ENCODE measurements around the gene CAB39L.

The CAB39L gene

GRCh38 chr13:49307365-49307764, 136.5 kb downstream of the CAB39L start:
- no peaks in the 10 kb centered on the region for H3K79me1 ChIP-seq (ENCODE audit: low read depth, low read length)
- H4K8ac ChIP-seq (ENCODE audit: low read depth, low read length), result no peak overlapping the region
- H2AK5ac ChIP-seq (ENCODE audit: low read depth, low read length), result no peak overlapping the region
- H2BK12ac ChIP-seq (ENCODE audit: low read length), result no peak overlapping the region
- no peak overlapping the region for H3K18ac ChIP-seq (ENCODE audit: low read length)
- no peaks in the 10 kb centered on the region for H3K4me1 ChIP-seq (ENCODE audit: control insufficient read depth in 2 of 2, insufficient read depth in 1 of 2, low read depth in 1 of 2, low read length in 2 of 2)
- H3K23ac ChIP-seq (ENCODE audit: low read depth, low read length, poor library complexity), result no peak overlapping the region
- H2BK120ac ChIP-seq (ENCODE audit: low read depth, low read length), result no peak overlapping the region
- H3K36me3 ChIP-seq (replicated peaks in 1 of 2; ENCODE audit: control insufficient read depth in 2 of 2, insufficient read depth in 2 of 2, low read length in 2 of 2), result peaks cover 0 to 4% of the 10 kb centered on the region in 2 donors
- no peaks in the 10 kb centered on the region for H3K27me3 ChIP-seq (ENCODE audit: control insufficient read depth in 3 of 3, insufficient read depth in 3 of 3, low read depth in 1 of 3, low read length in 3 of 3)
- H4K91ac ChIP-seq (ENCODE audit: low read depth, low read length, poor library complexity), result no peak overlapping the region
- no peak overlapping the region for H3K9ac ChIP-seq (ENCODE audit: low read depth, low read length, poor library complexity)
- no CpG with 5 or more reads among the region's 6 CpGs for WGBS, 2 donors (ENCODE audit: extremely low coverage in 2 of 2, insufficient read length in 2 of 2, insufficient replicate concordance in 1 of 2)
- no peak overlapping the region for H2BK15ac ChIP-seq (ENCODE audit: low read length)
- H3K9me3 ChIP-seq (replicated peaks in 1 of 2; ENCODE audit: control insufficient read depth in 2 of 2, insufficient read depth in 1 of 2, low read depth in 1 of 2, low read length in 2 of 2), result no peaks in the 10 kb centered on the region
- H2BK5ac ChIP-seq (ENCODE audit: low read length), result no peak overlapping the region
- no peak overlapping the region for H2AFZ ChIP-seq (ENCODE audit: low read length)
- H3K4me2 ChIP-seq (ENCODE audit: insufficient read depth, low read length, poor library complexity, severe bottlenecking), result no peak overlapping the region
- H3K27ac ChIP-seq (replicated peaks; ENCODE audit: low read length), result no peak overlapping the region
- no peak overlapping the region for H3K14ac ChIP-seq (ENCODE audit: low read length)
- DNase-seq (ENCODE audit: low spot score), result no peak
- H3K4ac ChIP-seq (ENCODE audit: low read length), result no peak overlapping the region
- H3K4me3 ChIP-seq (ENCODE audit: low read length in 2 of 2), result no peak overlapping the region

- Histone ChIP-seq H3K9ac (ENCODE audit: low read depth, low read length, poor library complexity) (no peak overlapping the region), H2BK15ac (ENCODE audit: low read length) (no peak overlapping the region), H4K91ac (ENCODE audit: low read depth, low read length, poor library complexity) (no peak overlapping the region), H2BK120ac (ENCODE audit: low read depth, low read length) (no peak overlapping the region), H3K14ac (ENCODE audit: low read length) (no peak overlapping the region), H4K8ac (ENCODE audit: low read depth, low read length) (no peak overlapping the region), H3K4ac (ENCODE audit: low read length) (no peak overlapping the region), H3K36me3 (replicated peaks in 1 of 2; ENCODE audit: control insufficient read depth in 2 of 2, insufficient read depth in 2 of 2, low read length in 2 of 2) (peaks cover 0 to 4% of the 10 kb centered on the region in 2 donors), H3K4me3 (ENCODE audit: low read length in 2 of 2) (no peak overlapping the region), H3K4me1 (ENCODE audit: control insufficient read depth in 2 of 2, insufficient read depth in 1 of 2, low read depth in 1 of 2, low read length in 2 of 2) (peaks cover 0 to 1% of the 10 kb centered on the region in 2 donors), H3K27me3 (ENCODE audit: control insufficient read depth in 3 of 3, insufficient read depth in 3 of 3, low read depth in 1 of 3, low read length in 3 of 3) (no peaks in the 10 kb centered on the region), H3K18ac (ENCODE audit: low read length) (peak overlapping the region; percentile 67), H2BK12ac (ENCODE audit: low read length) (no peak overlapping the region), H2AK5ac (ENCODE audit: low read depth, low read length) (no peak overlapping the region), H2AFZ (ENCODE audit: low read length) (no peak overlapping the region), H3K9me3 (replicated peaks in 1 of 2; ENCODE audit: control insufficient read depth in 2 of 2, insufficient read depth in 1 of 2, low read depth in 1 of 2, low read length in 2 of 2) (no peaks in the 10 kb centered on the region), H2BK5ac (ENCODE audit: low read length) (no peak overlapping the region), H3K23ac (ENCODE audit: low read depth, low read length, poor library complexity) (no peak overlapping the region), H3K4me2 (ENCODE audit: insufficient read depth, low read length, poor library complexity, severe bottlenecking) (no peak overlapping the region), H3K27ac (replicated peaks; ENCODE audit: low read length) (no peak overlapping the region), H3K79me1 (ENCODE audit: low read depth, low read length) (no peaks in the 10 kb centered on the region)
- DNase-seq (ENCODE audit: low spot score), result no peak
- whole genome bisulfite sequencing, 2 donors (ENCODE audit: extremely low coverage in 2 of 2, insufficient read length in 2 of 2, insufficient replicate concordance in 1 of 2), result no CpG with 5 or more reads among the region's 15 CpGs
Observed at GRCh38 chr13:49305792-49306425, 138.0 kb downstream of the CAB39L start.

- Histone ChIP-seq H3K18ac (ENCODE audit: low read length) (no peak overlapping the region), H2AFZ (ENCODE audit: low read length) (no peak overlapping the region), H4K91ac (ENCODE audit: low read depth, low read length, poor library complexity) (no peak overlapping the region), H2AK5ac (ENCODE audit: low read depth, low read length) (peak overlapping the region; percentile 16), H3K4ac (ENCODE audit: low read length) (no peak overlapping the region), H3K4me1 (ENCODE audit: control insufficient read depth in 2 of 2, insufficient read depth in 1 of 2, low read depth in 1 of 2, low read length in 2 of 2) (peaks cover 0 to 1% of the 10 kb centered on the region in 2 donors), H2BK12ac (ENCODE audit: low read length) (no peak overlapping the region), H3K79me1 (ENCODE audit: low read depth, low read length) (no peaks in the 10 kb centered on the region), H3K27me3 (ENCODE audit: control insufficient read depth in 3 of 3, insufficient read depth in 3 of 3, low read depth in 1 of 3, low read length in 3 of 3) (no peaks in the 10 kb centered on the region), H3K23ac (ENCODE audit: low read depth, low read length, poor library complexity) (no peak overlapping the region), H3K36me3 (replicated peaks in 1 of 2; ENCODE audit: control insufficient read depth in 2 of 2, insufficient read depth in 2 of 2, low read length in 2 of 2) (peaks cover 0 to 3% of the 10 kb centered on the region in 2 donors), H3K4me3 (ENCODE audit: low read length in 2 of 2) (no peak overlapping the region), H2BK5ac (ENCODE audit: low read length) (no peak overlapping the region), H4K8ac (ENCODE audit: low read depth, low read length) (no peak overlapping the region), H3K14ac (ENCODE audit: low read length) (no peak overlapping the region), H2BK15ac (ENCODE audit: low read length) (no peak overlapping the region), H3K9me3 (replicated peaks in 1 of 2; ENCODE audit: control insufficient read depth in 2 of 2, insufficient read depth in 1 of 2, low read depth in 1 of 2, low read length in 2 of 2) (no peaks in the 10 kb centered on the region), H3K4me2 (ENCODE audit: insufficient read depth, low read length, poor library complexity, severe bottlenecking) (no peak overlapping the region), H3K27ac (replicated peaks; ENCODE audit: low read length) (no peak overlapping the region), H2BK120ac (ENCODE audit: low read depth, low read length) (no peak overlapping the region), H3K9ac (ENCODE audit: low read depth, low read length, poor library complexity) (no peak overlapping the region)
- no peak for DNase-seq (ENCODE audit: low spot score)
- WGBS, 2 donors (ENCODE audit: extremely low coverage in 2 of 2, insufficient read length in 2 of 2, insufficient replicate concordance in 1 of 2), result no CpG with 5 or more reads among the region's 25 CpGs
Observed at GRCh38 chr13:49304763-49305700, 138.8 kb downstream of the CAB39L start.

- WGBS, 2 donors (ENCODE audit: extremely low coverage in 2 of 2, insufficient read length in 2 of 2, insufficient replicate concordance in 1 of 2), result no CpG with 5 or more reads among the region's 12 CpGs
- no peak overlapping the region for H3K27ac ChIP-seq (replicated peaks; ENCODE audit: low read length)
- H3K9ac ChIP-seq (ENCODE audit: low read depth, low read length, poor library complexity), result no peak overlapping the region
- H3K4me3 ChIP-seq (ENCODE audit: low read length in 2 of 2), result no peak overlapping the region
- no peaks in the 10 kb centered on the region for H3K9me3 ChIP-seq (replicated peaks in 1 of 2; ENCODE audit: control insufficient read depth in 2 of 2, insufficient read depth in 1 of 2, low read depth in 1 of 2, low read length in 2 of 2)
- H3K27me3 ChIP-seq (ENCODE audit: control insufficient read depth in 3 of 3, insufficient read depth in 3 of 3, low read depth in 1 of 3, low read length in 3 of 3), result no peaks in the 10 kb centered on the region
- no peaks in the 10 kb centered on the region for H3K79me1 ChIP-seq (ENCODE audit: low read depth, low read length)
- H3K4me2 ChIP-seq (ENCODE audit: insufficient read depth, low read length, poor library complexity, severe bottlenecking), result no peak overlapping the region
- no peaks in the 10 kb centered on the region for H3K36me3 ChIP-seq (replicated peaks in 1 of 2; ENCODE audit: control insufficient read depth in 2 of 2, insufficient read depth in 2 of 2, low read length in 2 of 2)
- H4K8ac ChIP-seq (ENCODE audit: low read depth, low read length), result no peak overlapping the region
- H2BK12ac ChIP-seq (ENCODE audit: low read length), result no peak overlapping the region
- H2BK15ac ChIP-seq (ENCODE audit: low read length), result no peak overlapping the region
- no peak overlapping the region for H2BK120ac ChIP-seq (ENCODE audit: low read depth, low read length)
- H2AK5ac ChIP-seq (ENCODE audit: low read depth, low read length), result no peak overlapping the region
- peaks cover 0 to 1% of the 10 kb centered on the region in 2 donors for H3K4me1 ChIP-seq (ENCODE audit: control insufficient read depth in 2 of 2, insufficient read depth in 1 of 2, low read depth in 1 of 2, low read length in 2 of 2)
- no peak overlapping the region for H3K23ac ChIP-seq (ENCODE audit: low read depth, low read length, poor library complexity)
- H3K4ac ChIP-seq (ENCODE audit: low read length), result no peak overlapping the region
- H4K91ac ChIP-seq (ENCODE audit: low read depth, low read length, poor library complexity), result no peak overlapping the region
- H2BK5ac ChIP-seq (ENCODE audit: low read length), result no peak overlapping the region
- no peak overlapping the region for H2AFZ ChIP-seq (ENCODE audit: low read length)
- no peak overlapping the region for H3K14ac ChIP-seq (ENCODE audit: low read length)
- DNase-seq (ENCODE audit: low spot score), result no peak
- peak overlapping the region; percentile 19 for H3K18ac ChIP-seq (ENCODE audit: low read length)
Observed at GRCh38 chr13:49304356-49304755, 139.5 kb downstream of the CAB39L start.
